GM19035 (cell line): ENCODE data around the gene NKD2.

Source experiments
- ATAC-seq: cut with Tn5 transposase; IDR thresholded peaks from one replicate; pipeline ENCODE4 v1.9.1; 2021; ENCODE audit not compliant: unreplicated experiment

NKD2 gene

DNA sequence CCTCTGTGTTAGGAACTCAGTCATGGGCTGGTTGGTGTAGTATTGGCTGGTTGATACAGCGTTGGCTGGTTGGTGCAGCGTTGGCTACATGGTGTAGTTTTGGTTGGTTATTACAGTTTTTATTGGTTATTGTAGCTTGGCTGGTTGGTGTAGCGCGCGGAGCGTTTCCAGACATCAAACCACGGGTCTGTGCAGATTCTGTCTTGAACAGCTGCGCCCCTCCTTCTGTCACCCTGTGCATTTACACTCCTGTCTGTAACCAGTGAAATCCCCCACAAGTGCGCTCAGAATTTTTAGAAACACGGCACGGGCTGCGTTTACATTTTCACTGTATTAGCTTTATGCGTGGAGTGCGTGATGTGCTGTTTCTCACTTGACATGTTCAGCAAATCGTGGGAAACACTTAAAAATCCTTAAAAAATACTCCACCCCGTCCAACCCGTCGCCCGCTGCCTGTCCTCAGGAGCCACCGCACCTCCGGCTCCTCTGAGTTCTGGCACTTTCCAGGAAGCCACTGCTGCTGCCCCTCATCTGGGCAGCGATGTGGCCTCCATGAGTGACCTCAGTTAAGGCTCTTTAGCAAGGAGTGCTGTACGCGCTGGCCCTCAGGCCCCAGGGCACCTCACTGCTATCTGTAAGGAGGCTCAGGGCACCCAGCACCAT is 20.8 kb downstream of the NKD2 start:
- no peak for ATAC-seq

- no peak for ATAC-seq
Measured at GRCh38 chr5:1029945-1030625, 21.5 kb downstream of the NKD2 start.

- ATAC-seq, result no peak
Measured at GRCh38 chr5:1030801-1031271, 22.2 kb downstream of the NKD2 start.

DNA sequence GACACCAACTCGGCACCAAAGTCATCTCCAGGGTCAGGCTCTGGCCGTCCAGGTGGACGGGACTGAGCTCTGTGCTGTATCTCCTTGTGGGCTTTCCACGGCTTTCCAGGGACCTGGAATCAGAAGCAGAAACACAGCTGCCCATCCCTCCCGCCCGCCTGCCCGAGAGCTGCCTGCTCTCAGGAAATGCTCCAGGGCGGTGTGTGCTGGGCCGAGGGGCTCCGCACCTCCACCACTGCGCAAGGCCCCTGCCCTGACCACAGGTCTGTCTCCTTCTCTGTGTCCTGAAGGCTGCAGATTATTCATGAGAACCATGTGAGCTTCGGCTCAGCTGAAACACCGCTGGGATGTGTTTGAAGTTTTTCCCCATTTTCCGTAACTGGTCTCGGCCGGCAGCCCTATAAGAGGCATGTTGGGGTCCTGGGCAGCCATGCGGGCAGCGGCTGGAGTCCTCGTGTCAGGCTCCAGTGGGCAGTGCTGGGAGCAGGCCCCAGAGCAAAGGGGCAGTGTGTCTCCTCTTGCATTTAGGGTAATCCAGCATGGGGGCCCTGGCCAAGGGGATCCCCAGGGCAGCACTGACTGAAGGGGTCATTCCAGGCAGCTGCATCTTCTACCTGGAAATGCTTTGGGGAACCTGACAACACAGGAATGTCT is 22.8 kb downstream of the NKD2 start:
- ATAC-seq, result no peak

- ATAC-seq, result no peak
Measured at GRCh38 chr5:1032011-1032410, 23.4 kb downstream of the NKD2 start.

DNA sequence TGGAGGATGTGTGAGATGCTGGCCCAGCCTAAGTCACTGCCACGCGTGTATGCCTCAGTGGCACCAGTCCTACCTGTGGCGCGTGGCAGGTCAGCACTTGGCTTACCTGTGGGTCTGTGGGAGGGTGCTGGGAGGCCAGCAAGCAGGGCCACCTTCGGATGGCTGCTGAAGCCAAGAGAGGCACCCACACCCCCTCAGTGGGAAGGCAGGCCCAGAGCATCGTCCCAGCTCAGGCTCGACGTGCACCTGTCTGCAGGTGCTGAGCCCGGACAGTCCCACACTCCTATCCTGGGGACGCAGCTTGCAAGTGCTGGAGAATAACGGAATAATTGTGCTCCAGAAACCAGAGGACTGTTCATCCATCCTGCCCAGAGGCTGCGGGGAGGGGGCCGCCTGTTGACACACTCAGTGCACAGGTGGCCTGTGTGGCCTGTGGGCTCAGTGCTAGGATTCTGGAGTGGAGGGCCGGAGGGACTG is 24.0 kb downstream of the NKD2 start:
- no peak for ATAC-seq

DNA sequence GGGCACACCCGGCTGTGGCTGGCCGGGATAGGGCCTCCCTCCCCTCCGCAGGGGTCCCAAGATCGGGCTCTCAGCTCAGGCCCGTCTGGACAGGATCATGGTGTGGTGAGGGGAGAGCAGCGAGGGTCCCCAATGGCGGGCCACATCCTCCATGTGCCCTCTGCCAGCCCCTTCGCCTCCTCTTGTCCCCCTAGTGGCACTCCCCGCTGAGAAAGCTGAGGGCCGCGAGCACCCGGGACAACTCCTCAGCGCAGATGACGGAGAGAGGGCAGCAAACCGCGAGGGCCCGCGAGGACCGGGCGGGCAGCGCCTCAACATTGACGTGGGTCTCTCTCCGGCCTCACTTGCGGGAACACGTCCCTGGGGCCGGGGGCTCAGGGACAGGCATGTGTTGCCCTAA is 24.6 kb downstream of the NKD2 start:
- no peak for ATAC-seq

- no peak for ATAC-seq
Measured at GRCh38 chr5:1033606-1034420, 25.2 kb downstream of the NKD2 start.

GRCh38 chr5:1034421-1034905 is 25.9 kb downstream of the NKD2 start:
- no peak for ATAC-seq

DNA sequence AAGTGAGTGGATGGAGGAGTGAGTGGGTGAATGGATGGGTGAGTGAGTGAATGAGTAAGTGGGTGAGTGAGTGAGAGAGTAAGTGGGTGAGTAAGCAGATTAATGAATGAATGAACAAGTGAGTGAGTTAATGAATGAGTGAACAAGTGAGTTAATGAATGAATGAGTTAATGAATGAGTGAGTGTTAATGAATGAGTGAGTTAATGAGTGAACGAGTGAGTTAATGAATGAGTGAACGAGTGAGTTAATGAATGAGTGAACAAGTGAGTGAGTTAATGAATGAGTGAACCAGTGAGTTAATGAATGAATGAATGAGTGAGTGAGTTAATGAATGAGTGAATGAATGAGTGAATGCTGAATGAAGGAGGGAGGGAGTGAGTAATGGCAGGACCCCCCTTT is 26.4 kb downstream of the NKD2 start:
- ATAC-seq, result no peak

DNA sequence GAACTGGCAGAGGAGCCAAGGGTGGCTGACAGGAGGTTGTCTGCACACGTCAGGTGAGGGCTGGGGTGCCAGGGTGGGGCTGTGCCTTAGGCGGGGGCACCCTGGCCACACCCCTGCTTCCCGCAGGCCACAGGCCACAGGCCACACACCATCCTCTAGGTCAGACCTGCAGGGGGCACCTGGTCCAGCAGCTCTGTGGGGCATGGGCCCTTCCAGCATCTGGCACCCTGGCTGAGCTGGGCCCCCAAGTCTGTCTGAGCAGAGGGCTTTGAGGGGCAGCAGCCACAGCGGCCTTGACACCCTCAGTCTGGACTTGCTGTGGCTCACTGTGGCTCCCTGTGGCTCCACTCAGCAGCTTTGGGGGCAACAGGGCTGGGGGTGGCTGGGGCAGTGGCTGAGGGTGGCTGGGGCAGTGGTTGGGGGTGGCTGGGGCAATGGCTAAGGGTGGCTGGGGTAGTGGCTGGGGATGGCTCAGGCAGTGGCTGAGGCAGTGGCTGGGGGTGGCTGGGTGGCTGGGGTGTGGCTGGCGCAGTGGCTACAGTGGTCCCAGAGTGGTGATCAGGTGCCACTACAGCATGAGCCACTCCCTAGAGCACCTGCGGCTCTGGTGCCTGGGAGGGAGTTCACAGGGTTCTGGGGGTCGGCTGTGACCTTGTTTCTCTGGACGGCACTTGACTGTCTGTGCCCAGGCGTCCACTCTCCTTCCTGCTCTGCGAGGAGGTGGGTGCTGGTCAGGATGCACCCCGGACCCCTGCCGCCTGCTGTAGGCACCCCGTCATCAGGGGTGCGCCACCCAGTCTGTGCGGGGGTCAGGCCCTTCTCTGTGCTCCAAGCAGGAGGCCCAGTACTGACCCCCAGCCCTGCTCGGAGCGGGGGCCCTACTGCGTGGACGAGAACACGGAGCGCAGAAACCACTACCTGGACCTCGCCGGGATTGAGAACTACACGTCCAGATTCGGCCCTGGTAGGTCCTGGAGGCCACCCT is 27.1 kb downstream of the NKD2 start:
- no peak for ATAC-seq

DNA sequence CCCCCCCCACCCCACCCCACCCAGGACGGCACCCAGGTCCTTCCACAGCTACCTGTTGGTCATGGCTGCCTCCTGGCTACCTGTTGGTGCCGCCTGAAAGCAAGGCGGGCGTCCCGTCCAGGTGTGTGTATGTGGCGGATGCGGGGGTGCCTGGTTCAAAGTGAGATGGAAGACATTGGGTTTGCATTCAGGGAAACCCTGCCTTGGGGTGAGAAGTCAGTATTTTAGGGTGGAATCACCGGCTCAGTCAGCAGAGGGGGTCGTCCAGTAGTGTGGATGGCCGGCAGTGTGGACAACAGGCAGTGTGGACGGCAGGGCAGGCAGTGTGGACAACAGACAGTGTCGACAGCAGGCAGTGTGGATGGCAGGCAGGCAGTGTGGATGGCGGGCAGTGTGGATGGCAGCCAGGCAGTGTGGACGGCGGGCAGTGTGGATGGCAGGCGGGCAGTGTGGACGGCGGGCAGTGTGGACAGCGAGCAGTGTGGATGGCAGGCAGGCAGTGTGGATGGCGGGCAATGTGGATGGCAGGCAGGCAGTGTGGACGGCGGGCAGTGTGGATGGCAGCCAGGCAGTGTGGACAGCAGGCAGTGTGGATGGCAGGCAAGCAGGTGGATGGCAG is 28.0 kb downstream of the NKD2 start:
- ATAC-seq, result no peak

GRCh38 chr5:1037123-1037670 is 28.6 kb downstream of the NKD2 start:
- ATAC-seq, result no peak

GRCh38 chr5:1037671-1038416 is 29.2 kb downstream of the NKD2 start:
- ATAC-seq, result no peak

DNA sequence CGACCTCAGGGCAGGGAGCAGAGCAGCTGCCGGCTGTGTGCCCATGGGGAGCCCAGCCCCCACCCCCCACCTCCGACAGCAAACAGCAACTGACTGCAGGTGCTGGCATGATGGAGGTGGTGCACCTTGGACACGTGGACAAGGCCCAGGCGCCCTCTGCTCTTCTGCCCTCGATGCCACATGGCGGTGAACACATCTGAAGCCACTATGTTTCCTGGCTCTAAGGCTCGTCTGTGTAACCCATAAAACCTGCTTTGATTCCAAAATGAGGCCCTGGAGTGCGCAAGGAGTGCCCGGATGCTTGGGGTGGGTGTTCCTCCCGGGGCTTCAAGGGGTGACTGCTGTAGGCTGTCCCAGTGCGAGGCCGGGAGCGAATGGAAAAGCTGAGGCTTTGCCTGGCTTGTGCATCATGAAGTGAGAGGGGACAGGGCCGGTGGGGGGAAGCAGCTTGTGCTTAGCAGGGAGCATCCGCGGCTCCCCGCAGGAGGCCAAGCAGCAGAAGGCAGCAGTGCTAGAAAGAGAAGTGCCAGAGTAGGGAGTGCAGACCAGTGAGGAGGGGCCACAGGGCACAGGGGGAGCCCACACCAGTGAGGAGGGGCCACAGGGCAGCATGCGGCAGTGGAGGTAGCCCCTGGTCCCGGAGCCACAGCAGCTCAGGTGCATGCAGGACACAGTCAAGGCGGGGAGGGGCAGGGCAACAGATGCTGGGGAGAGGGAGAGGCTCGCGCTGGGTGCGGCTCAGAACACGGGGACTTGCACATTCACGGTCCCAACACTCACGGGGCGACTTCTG is 30.0 kb downstream of the NKD2 start:
- no peak for ATAC-seq

GRCh38 chr5:1039210-1039548 is 30.6 kb downstream of the NKD2 start:
- ATAC-seq, result no peak

- ATAC-seq, result no peak
Measured at GRCh38 chr5:1039706-1040260, 31.2 kb downstream of the NKD2 start.
